Medulla oblongata (tissue), 1 donor: ENCODE data around the gene DAAM1.

Experiments
- DNase-seq: peaks from one replicate; pipeline ENCODE4 v3.0.0-alpha.2; 2015; ENCODE audit errors: extremely low spot score

The DAAM1 gene

GRCh38 chr14:59292028-59292427 lies 103.6 kb downstream of the DAAM1 start:
- no peak for DNase-seq

GRCh38 chr14:59292921-59293534 lies 104.6 kb downstream of the DAAM1 start:
- DNase-seq = no peak

GRCh38 chr14:59293935-59294661 lies 105.6 kb downstream of the DAAM1 start:
- no peak for DNase-seq

- no peak for DNase-seq
Observed at GRCh38 chr14:59294662-59294992, 106.2 kb downstream of the DAAM1 start.

- no peak for DNase-seq
Observed at GRCh38 chr14:59295951-59296350, 107.5 kb downstream of the DAAM1 start.

GRCh38 chr14:59296508-59296907 lies 108.0 kb downstream of the DAAM1 start:
- DNase-seq = no peak

GRCh38 chr14:59297071-59297776 lies 108.8 kb downstream of the DAAM1 start:
- DNase-seq = no peak

- no peak for DNase-seq
Observed at GRCh38 chr14:59299731-59300130, 111.3 kb downstream of the DAAM1 start.

GRCh38 chr14:59301354-59301753 lies 112.9 kb downstream of the DAAM1 start:
- DNase-seq = no peak

GRCh38 chr14:59302313-59302712 lies 113.8 kb downstream of the DAAM1 start:
- no peak for DNase-seq

GRCh38 chr14:59303216-59303615 lies 114.7 kb downstream of the DAAM1 start:
- no peak for DNase-seq

GRCh38 chr14:59305231-59305630 lies 116.8 kb downstream of the DAAM1 start:
- DNase-seq = no peak

- DNase-seq = no peak
Observed at GRCh38 chr14:59305836-59306555, 117.5 kb downstream of the DAAM1 start.

- DNase-seq = no peak
Observed at GRCh38 chr14:59306775-59307174, 118.3 kb downstream of the DAAM1 start.

- no peak for DNase-seq
Observed at GRCh38 chr14:59308086-59308485, 119.6 kb downstream of the DAAM1 start.

GRCh38 chr14:59308673-59309072 lies 120.2 kb downstream of the DAAM1 start:
- DNase-seq = no peak

GRCh38 chr14:59309291-59309900 lies 120.9 kb downstream of the DAAM1 start:
- no peak for DNase-seq

GRCh38 chr14:59310633-59311032 lies 122.2 kb downstream of the DAAM1 start:
- no peak for DNase-seq

GRCh38 chr14:59311723-59312122 lies 123.3 kb downstream of the DAAM1 start:
- DNase-seq = no peak

- DNase-seq = no peak
Observed at GRCh38 chr14:59313144-59313651, 124.7 kb downstream of the DAAM1 start.

- DNase-seq = no peak
Observed at GRCh38 chr14:59313658-59314608, 125.5 kb downstream of the DAAM1 start.
